NOMO-1 treated with DMSO at 0.1 percent for 48 hours (cell line): ENCODE measurements around the gene MED8.
"Not testable (repeated sequence)": the region's sequence is repeated elsewhere in the genome, so short reads cannot be mapped to it uniquely, and the experiment has no call there.

ENCODE experiments used
- DNase-seq: peaks from one replicate; lab custom pipeline; 2025; ENCODE audit not compliant: unreplicated experiment; lab: John Stamatoyannopoulos, UW

The MED8 gene

DNA sequence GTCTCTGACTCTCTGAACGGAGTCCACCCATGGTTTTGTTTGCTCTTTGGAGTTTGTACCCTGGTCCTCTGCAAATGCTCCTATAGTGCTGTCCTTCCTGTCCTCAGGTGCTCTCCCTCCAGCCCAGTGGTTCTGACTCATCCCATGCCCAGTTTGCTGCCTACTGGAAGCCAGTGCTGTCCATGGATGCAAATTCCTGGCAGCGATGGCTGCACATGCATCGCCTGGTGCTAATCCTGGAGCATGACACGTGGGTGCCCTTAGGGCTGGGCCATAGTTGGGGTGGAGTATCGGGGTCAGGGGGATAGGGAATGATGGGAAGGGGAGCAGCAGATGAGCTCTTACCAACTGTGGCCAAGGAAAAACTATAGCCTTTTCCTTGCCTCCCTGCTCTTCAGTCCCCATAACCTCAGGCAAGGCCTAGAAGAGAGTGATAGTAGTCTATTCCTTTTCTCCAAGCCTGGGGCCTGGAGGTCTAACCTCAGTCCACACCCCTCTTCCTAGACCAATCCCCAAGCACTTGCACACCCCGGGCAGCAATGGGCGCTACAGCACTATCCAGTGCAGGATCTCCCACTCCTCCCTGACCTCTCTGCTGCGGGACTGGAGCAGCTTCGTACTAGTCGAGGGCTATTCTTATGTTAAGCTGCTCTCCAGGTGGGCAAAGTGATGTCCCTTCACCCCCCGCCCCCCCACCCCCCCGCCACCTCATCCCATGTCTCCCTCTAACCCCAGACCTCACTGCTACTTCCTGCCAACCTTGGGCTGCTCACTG, 32.6 kb upstream of the MED8 start:
- no peak for DNase-seq

DNA sequence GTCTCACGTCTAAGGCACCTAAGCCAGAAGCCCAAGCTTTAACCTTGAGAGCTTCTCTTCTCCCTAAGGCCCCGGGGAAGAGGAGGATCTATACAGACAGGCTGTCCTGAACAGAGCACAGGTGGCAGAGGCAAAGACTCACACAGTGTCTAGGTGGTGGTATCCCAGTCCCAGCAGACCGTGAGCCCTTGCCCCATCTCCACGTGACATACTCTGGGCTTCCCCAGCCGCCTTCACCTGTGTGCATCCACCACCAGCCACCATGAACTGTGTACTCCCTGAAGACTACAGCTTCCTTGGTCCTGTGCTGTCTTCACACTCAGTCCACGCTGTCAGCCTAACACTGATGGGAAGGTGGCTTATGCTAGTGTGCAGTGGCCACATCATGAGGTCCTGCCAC, 31.8 kb upstream of the MED8 start:
- no peak for DNase-seq

DNA sequence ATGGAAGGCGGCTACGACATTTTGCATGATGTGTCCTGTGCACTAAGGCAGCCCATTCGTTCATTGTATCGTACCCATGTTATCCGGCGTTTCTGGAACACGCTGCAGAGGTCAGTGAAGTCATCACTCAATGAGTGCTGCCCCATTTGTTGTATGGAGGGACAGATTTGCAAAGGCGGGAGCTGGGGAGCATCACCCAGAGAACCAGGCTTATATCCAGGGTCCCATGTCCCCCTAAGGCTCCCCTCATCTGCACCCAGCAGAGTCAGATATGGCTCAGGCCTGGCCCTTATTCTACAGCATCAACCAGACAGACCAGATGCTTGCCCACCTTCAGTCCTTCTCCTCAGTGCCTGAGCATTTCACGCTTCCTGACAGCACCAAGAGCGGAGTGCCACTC, 31.3 kb upstream of the MED8 start:
- DNase-seq = no peak

DNA sequence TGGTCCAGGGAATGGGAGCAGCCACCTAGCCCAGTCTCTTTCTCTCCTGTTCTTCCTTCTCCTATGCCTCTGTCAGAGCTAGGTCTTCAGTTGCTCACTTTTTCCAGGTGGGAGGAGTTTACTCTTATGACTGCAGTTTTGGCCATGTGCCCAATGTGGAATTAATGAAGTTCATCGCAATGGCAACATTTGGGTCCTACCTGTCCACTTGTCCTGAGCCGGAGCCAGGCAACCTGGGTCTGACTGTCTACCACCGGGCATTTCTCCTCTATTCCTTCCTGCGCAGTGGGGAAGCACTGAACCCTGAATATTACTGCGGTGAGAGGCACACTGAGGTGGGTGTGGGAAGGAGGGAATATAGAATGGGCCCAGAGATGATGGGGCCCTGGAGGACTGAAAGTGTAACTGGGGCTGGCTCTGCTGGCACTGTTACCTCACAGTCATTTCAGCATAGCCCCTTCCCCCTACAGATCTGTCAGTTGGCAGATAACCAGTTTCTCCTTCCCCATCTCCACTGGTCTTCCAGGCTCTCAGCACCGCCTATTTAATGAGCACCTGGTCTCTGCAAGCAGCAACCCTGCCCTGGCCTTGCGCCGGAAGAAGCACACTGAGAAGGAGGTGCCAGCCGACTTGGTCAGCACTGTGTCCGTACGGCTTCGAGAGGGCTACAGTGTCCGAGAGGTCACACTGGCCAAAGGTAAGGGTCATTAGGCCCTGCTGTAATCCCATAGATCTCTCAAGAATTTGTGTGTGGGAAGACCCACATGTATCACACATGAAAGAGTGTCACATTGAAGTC, 30.2 kb upstream of the MED8 start:
- DNase-seq = no peak

DNA sequence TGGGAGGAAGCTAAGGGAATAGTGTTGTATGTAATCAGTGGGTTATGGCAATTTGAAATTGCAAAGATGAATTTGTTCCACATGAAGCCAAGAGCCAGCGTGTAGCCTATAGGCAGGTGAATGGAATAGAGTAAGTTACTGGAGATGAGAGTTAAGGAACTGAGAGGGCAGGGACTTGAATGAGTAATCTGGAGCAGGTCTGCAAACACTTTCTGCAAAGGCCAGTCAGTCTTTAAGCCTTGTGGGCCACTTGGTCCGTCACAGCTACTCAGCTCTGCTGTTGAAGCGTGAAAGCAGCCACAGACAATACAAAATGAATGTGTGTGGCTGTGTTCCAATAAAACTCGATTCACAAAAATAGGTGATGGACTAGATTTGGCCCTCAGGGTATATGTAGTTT, 29.3 kb upstream of the MED8 start:
- no peak for DNase-seq

DNA sequence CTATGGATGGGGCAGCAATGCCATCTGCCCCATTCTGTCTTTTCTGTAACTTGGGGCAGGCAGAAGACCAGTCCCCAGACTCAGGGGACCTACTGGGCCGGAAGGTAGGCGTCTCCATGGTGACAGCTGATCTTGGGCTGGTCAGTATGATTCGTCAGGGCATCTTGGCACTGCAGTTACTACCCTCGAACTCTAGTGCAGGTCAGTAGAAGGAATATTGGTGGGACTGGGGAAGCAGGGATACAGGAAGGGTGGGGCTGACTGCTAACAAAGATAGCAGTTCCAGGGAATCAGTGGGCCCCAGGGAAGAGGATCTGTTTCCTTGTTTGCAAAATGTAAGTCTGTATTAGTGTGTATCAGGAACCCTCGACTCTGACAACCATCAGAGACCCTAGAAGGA, 26.3 kb upstream of the MED8 start:
- DNase-seq = no peak

DNA sequence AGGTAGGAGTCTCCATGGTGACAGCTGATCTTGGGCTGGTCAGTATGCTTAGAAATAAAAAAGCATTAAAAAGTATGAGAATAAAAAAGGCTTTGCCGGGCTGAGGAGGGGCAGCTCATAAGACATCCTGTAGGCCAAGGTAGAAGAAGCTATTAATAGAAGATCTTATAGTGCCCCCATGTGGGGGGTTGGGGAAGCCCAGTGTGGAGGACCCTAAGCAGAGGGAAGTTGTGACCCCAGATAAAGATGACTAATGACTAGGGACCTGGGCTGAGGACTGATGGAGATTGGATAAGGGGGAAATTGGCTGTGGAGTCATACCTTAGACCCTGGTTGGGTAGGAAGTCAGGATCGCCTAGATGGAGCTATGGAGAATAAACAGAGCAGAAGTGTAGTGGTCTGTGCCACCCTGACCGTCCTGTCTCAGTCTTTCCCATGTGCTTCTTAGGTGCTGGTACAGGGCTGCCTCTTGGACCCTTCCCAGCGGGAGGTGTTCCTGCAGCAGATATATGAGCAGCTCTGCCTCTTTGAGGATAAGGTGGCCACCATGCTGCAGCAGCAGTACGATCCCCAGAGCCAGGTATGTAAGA, 25.1 kb upstream of the MED8 start:
- peak; percentile 53 for DNase-seq

DNA sequence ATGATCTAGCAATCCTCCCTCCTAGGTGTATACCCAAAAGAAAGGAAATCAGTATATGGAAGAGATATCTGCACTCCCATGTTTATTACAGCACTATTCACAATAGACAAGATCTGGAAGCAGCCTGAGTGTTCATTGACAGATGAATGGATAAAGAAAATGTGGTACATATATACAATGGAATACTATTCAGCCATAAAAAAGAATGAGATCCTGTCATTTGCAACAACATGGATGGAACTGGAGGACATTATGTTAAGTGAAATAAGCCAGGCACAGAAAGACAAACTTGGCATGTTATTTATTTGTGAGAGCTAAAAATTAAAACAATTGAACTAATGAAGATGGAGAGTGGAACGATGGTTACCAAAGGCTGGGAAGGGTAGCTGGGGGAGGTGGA, 23.8 kb upstream of the MED8 start:
- not testable (repeated sequence) for DNase-seq

DNA sequence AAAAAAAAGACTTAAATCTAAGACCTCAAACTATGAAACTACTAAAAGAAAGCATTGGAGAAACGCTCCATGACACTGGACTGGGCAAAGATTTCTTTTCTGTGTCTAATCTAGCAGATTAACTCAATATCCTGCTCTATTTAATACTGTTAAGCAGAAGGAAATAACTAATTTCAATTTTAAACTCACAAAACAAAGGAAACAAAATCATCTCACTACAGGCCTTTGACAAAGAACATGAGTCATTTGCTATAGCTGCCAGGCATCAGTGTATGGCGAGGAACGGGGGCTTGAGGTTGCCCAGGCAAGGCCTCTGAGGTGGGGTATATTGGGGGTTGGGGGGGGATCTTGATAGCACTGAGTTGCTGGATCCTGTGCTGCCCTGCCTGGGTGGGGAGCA, 21.0 kb upstream of the MED8 start:
- no peak for DNase-seq

DNA sequence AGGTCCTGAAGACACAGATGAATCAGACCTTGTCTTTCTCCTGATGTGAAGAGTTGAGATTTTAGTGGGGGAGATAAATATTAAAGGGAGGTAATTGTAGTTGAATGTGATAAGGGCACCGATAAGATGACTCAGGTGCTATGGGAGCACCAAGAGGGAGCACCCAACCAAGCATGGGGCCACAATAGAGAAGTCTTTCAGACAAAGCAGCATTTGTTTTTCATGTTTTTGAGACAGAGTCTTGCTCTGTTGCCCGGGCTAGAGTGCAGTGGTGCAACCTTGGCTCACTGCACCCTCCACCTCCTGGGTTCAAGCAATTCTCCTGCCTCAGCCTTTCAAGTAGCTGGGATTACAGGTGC, 16.3 kb upstream of the MED8 start:
- DNase-seq = no peak

DNA sequence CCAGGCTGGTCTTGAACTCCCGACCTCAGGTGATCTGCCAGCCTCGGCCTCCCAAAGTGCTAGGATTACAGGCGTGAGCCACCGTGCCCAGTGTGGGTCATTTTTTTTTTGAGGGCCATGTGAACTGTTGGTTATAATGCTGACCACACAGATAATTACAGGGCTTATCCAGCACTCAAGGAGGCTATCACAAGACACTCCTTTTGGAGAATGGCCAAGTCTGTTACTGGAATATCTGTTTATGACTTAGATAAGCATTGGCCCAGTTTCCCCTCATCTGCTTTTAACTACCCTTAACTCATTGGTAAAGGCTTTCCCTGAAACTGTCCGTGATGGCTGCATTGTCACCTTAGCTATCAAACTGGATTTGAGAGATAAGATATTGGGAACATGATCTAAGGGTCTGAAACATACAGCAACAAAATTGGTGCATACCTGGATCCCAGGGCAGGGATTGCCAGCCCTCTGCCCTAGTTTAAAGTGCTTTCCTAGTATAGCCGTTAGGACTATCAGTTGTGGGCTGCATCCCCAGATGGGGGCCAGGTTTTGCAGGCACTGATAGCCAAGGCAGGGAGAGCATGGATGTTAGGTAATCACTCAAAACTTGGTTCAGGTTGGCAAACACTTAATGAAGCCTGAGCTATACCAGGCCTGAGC, 15.7 kb upstream of the MED8 start:
- no peak for DNase-seq

DNA sequence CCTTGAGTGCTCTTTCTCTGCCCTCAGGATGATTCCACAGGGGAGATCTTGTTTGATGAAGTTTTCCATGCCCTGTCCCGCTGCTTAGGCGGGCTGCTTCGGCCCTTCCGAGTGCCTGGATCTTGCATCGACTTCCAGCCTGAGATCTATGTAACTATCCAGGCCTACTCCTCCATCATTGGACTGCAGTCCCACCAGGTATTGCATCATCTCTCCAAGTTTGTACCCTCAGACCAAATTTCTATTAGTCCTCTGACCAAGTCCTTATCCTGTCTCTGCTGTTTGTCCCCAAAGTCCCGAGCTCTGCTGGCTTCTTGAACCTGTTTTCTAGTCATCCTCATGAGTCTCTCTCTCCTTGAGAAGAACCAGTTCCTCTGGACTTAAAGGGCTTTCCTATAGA, 14.8 kb upstream of the MED8 start:
- DNase-seq = no peak

DNA sequence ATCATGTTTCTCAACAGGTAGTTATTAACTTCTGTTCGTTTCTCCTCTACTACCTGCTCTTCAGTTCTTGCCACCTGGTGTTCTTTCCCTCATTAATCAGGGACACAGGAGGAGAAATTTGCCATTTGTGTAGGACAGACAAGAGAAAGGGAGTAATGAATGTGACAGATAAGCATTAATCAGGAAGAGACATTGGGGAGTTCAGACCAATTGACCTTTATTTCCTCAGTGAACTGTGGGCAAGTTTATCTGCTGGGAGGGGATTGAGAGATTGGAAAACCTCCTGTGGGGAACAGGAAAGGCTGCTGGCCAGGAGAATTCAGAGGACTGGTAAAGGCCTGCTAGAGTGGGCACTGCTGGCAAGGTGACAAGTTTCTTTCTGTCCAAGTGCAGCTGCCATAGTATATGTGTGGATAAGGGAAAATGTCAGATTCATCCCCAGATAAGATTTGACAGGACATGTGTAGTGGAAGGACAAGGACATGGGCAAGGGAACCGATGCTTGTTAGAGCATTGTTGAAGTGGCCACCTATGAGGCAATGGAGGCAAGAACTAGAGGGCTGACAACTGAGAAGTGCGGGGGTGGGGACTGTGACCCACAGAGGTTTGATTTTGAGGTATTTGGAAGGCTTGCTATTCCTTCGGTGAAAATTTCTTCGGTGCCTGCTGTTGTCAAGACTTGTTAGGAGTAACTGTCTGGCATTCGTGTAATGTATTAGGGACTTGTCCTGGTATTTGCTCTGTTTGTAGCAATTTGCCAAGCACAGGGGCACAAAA, 12.7 kb upstream of the MED8 start:
- DNase-seq = no peak

DNA sequence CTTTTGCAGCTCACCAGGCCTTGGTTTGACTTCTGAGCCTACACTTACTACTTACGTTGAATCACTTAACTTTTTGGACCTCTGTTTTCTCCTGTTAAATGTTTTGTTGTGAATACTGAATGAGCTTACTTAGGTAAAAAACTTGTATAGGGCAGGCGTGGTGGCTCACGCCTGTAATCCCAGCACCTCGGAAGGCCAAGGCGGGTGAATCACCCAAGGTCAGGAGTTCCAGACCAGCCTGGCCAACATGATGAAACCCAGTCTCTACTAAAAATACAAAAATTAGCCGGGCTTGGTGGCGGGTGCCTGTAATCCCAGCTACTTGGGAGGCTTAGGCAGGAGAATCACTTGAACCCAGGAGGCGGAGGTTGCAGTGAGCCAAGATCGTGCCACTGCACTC, 10.8 kb upstream of the MED8 start:
- not testable (repeated sequence) for DNase-seq

DNA sequence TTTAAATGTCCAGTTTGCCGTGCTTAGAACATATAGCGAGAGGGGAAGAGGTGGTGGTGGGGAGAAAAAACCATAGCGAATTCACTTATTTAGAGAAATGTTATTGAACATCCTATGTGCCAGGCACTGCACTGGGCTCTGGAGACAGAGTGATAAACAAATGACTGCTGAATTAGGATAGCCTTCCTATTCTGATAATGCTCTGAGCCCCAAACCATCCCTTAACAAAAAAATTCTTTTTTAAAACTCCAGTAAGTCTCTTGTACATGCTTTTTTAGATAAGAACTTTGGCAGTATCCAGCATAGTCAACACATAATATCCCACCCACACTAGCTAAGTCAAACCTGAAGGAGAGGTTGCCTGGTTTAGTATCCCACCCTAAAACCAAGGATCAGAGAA, 8.6 kb upstream of the MED8 start:
- DNase-seq = no peak

DNA sequence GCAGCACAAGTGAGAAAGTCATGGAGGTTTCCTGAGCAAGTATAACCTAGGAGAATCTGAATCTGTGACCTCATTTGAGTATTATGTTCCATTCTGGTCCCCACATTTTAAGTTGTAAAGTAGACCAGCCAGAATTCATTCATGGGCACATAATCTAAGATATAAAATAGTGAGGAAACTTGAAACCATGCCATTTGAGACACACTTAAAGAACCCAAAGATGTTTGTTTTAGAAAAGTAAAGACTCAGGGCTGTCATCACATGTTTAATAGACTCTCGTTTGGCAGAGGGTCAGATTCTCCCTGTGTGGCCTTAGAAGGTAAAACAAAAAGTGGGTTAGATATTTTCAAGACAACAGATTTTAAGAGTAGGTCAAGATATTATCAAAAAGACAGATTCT, 6.5 kb upstream of the MED8 start:
- DNase-seq = no peak

DNA sequence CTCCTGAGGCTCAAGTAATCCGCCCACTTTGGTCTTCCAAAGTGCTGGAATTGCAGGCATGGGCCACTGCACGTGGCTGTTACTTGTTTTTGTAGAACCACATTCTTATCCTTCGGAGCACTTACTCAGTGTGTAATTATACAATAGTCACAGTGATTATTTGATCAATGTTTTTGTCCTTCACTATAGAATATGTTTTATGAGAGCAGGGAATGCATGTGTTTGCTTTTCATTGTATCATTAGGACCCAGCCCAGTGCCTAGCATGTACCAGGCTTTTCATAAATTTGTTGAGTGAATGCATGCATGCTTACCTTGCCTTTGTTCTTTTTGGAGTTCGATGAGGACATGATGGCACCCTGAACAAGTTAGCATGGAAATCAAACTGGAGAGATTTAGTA, 5.9 kb upstream of the MED8 start:
- DNase-seq = no peak

DNA sequence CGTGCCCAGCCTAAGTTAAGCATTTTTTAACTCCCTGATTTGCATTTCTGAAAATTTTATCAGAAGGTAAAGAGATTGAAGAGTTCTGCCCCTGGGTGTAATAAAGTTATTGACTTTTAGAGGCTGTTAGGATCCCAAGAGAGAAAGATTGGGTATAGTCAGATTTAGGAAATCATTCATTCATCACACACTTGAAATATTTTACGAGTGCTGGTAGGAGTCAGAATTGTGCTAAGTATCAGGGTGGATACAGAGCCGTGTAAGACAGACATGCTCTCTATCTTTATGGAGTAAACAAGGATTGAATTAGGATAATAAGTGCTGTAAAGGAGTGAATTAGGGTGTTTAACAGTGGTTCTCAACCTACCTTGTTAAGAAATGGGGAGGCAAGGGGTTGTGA, 3.1 kb upstream of the MED8 start:
- DNase-seq = no peak

DNA sequence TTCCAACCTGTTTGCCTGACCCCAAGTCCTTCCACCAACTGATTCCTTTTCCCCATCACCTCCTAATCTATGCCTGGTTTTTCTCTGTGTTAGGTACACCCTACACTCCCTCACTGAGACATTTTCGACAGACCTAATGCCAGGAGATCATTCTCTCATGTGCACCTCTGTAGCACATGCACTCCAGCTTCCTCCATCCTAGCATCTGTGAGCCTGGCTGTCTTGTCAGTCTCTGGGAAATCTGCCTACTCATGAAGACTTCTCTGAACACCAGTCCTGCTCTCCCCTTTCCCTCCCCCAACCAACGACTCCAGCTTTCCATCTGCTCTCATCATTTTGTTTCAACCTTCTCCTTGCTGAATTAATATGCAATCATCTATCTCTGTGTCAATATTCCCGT, 987 bp downstream of the MED8 start:
- no peak for DNase-seq

DNA sequence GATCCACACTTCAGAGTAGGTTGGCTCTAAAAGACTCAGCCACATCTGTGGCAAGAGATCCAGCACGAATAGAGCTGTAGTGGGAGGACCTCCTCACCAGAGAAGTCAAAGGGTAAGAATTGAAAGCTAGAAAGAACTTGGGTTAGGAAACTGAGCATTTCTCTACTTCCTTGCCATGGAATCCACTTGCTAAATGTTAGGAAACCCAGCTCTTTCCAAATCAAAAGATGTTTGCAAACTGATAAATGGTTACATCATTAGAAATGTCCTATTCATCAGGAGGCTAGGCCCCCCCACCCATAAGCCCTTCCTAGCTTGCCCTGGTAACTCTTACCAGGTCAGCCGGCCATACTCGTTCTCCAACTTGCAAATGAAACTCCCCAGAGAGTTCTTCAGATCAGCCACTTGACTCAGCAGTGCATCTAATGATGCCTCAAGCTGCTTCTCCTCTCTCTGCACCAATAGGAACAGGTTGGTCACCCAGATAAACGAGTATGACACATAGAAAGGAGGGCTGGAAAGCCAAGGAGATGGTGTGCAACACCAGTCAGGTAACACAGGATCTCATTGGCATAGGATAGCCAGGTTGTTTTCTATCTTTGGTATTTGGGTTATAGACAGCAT, 1.5 kb downstream of the MED8 start:
- no peak for DNase-seq

DNA sequence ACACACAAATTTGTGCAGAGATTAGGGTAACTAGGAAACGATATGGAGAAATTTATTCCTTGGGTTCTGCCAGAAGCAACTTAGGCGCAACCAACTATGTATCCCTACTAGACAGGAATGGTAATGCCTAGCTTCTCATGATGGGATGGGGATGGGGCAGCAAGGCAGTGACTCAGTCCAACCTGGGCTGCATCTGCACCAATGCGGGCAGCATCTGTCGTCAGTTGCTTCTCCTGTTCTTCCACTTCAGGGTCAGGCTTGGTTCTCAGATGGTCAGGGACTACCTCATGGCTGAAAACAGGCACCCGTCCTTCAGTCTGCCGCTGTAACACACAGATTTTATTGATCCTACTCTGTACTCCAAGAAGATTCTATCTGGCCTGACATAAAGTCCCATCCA, 2.9 kb downstream of the MED8 start:
- DNase-seq = no peak
